GM19372 (cell line): Measurements from ENCODE around the gene FRY.

Experiments
- ATAC-seq: cut with Tn5 transposase; IDR thresholded peaks from one replicate; pipeline ENCODE4 v1.9.1; 2021; ENCODE audit warnings: mild to moderate bottlenecking, low read depth, moderate library complexity; ENCODE audit not compliant: unreplicated experiment

FRY gene

DNA sequence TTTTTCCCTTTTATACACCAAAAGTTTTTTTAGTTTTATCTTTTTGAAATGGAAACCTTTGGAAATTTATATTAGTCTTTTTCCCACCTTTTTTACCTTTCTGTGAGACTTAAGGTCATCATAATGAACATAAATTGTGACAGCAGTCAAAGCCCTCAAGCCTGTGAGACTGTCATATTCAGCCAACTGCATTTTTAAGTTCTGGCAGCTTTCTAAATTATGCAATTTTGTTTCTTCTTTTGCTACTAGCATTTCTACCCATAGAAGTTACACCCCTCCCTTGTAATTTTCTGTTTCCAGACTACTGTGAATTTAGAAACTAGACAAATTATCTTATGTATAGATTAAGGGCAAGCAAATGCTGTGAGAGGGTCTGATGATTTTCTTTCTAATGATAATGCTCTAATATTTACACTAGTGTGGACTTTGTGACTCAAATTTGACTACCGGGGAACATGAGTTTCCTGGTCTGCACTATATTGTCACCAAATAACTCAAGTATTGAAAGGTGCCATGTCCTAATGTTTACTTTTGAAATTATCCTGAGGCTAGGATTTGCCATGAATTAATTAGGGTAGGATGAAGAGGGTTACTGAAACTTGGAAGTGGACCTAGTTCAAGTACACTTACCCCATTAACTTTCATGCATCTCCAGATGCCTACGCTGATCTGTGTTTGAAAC lies 43.7 kb downstream of the FRY start:
- no peak for ATAC-seq

GRCh38 chr13:32079587-32079986 lies 48.0 kb downstream of the FRY start:
- no peak for ATAC-seq

DNA sequence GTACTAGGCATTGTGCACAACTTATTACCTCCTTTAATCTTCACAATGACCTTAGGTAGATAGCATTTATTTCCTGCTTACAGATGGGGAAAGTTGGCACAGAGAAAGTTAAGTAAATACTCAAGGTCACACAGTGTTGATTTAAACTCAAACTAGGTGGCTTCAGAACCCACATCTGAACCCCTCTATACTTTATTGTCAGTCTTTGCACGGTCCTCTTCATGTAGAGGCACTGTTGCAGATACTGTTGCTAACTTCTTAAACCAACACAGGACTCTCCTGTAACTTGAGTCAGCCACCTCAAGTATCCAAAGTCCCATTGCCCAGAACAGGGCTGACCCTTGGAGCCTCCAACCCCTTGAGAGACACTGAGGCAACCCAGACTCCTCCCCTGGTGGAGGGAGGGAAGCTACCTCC lies 48.8 kb downstream of the FRY start:
- no peak for ATAC-seq

- no peak for ATAC-seq
These were observed 50.0 kb downstream of the FRY start for GRCh38 chr13:32081591-32081990.

GRCh38 chr13:32086366-32086765 lies 54.8 kb downstream of the FRY start:
- ATAC-seq = no peak

DNA sequence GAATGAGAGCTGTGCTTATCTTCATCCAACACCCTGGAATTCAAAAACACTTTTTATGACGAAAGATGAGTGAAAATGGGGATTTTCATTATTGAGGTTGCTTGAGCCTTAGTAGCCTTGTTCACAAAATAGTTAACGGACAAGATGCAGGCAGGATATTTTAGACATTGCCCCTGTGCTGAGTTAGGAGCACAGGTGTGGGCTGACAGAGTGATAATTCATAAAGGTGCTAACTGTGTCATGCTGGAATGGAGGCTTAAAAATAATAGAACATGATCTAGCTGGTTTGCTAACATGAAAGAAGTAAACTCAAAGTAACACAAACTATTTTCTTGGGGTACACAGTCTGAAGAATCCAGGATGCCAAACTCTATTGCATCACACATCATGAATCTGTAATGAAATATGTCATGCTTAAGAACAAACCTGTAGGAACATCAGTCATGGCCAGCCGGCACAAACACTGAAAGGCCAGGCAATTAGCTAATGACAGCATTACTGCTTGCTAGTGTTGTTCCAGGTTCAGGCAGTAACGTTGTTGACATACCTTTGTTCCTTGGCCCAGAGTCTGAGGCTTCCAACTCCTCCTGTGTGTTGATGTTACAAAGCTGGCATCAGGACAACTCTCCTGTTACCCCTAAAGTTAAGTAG lies 55.3 kb downstream of the FRY start:
- ATAC-seq = no peak

- ATAC-seq = no peak
These were observed 56.6 kb downstream of the FRY start for GRCh38 chr13:32087955-32088747.

- ATAC-seq = no peak
These were observed 60.9 kb downstream of the FRY start for GRCh38 chr13:32092496-32092895.

GRCh38 chr13:32093006-32093405 lies 61.4 kb downstream of the FRY start:
- no peak for ATAC-seq

DNA sequence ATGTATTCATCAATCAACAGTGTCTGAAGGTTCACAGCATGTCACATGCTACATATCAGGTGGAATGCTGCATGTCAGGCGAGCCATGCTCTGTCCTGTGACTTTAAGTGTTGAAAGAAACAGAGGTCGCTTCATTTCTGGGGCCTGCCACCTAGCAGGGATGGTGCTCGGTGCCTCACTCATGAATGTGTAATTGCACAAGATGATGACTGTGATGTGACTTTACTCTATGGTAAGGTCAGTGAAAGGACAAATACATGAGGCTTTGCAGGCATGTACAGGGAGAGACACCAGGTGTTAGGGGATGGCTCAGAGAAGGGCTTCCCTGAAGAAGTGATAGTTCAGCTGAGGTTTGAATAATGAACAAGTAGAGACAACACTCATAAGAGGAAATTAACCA lies 66.7 kb downstream of the FRY start:
- ATAC-seq = no peak

DNA sequence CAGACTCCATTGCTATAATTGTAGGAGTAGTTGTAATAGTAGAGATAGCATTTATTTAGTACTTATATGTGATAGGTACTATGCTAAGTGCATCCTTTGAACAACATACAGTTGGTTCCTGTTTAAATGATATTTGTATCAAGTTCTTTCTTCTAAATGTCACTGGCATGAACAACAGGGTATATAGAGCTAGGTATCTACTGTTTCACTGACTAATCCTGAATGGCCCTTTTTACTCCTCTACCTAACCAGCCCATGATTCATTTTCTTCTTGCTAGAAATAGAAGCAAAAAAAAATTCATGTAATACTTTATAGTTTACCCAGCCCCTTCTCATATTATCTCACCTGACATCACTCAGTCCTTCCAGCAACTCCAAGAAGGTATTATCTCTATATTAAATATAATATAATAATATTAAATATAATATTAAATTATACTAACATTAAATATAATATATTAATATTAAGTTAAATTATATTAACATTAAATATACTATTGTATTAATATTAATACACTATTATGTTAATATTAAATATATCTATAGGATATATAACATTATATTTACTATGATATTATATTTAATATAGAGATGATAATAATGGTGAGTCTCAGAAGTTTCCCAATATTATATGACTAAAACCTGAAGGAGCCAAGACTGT lies 74.2 kb downstream of the FRY start:
- ATAC-seq = no peak

DNA sequence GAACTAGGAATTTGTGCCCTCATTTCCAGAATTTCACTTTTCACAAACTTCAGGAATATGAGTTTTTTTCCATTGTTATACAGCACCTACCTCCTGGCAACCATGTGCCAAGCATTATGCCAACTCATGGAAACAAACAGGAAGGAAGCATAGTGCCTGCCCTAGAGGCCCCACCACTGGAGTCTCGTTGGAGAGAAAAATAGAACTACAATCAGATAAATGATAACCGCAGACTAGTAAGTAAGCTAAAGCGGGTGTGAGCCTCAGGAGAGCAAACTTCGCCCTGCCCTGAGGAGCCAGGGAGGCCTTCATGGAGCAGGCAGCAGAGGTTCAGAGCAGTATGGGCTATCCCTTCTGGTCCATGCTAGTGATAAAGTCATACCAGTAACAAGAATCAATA lies 75.9 kb downstream of the FRY start:
- no peak for ATAC-seq

DNA sequence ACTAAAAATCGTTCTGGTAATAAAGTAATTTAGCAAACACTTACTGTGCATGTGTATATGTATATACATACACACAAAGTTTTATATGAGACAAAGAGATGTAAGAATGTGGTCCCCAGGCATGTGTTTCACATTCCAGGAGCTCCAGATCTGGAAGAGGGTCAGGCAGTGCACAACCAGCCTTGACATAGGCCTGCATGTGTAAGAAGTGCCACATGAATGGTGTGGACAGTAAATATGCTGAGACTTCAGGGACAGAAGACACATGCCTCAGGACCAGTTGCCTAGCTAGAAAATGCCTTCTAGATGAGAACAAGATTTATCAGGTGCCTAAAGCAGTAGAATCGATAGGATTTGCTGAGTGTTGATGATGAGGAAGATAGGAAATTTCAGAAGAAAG lies 76.4 kb downstream of the FRY start:
- ATAC-seq = no peak

DNA sequence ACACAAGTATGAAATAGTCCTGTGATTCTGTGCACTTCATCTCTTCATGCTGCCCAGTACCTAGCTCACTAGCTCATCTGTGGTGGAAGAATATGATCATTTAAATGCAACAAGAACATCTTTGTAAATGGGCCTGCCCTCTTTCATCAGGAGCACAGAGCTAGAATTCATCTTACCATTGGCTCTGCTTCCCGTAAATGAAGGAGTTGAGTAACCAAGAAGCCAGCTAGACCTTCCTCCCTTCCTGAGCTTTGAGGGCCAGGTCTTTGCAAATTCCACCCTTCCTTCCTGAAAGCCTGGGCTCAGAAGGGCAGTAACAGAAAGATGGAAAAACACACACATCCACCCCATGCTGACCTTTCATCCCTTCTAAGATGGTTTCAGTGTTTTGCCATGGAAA lies 82.0 kb downstream of the FRY start:
- ATAC-seq = no peak

DNA sequence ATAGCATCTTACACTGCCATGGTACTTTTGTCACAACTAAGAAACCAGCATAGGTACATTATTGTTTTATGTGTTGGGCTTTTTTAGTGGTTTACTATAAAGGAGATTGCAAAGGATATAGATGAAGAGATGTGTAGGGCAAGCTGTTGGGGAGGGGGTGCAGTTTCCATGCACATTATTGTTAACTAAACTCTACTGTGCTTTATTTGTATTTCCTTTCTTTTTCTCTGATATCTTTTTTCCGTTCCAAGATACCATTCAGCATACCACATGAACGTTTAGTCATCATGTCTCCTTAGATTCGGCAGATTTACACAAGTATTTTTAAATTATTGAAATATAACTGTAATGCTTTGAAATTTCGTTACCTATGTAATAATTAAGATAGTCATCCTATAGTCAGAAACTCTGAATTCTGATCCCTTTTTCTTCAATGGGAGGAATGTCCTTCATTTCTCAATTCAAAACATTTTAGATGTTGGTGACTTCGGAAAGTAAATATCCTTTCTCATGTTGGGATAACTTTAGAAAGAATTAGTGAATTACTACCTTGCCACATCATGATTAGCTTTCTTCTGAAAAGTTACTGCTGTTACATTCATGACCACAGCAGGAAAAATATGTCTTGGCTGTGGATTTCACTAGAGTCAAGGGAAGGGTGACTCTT lies 82.8 kb downstream of the FRY start:
- ATAC-seq = no peak

DNA sequence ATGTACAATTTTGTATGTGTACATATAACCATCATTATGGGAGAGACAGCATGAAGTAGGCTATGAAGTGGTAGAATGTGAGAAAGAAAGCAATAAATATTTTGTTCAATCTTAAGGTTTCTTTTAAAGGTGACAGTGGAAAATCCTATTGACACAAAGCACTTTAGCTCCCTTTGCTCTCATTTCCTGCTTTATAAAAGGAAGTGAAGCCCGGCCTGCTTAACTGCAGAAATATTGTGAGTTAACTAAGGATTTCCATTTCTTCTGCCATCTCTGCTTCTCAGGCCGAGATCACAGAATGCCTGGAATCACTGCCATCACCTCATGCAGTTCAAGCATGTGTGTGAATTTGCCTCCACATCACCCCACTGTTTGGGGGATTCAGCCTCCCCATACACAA lies 83.5 kb downstream of the FRY start:
- no peak for ATAC-seq

GRCh38 chr13:32116210-32116609 lies 84.6 kb downstream of the FRY start:
- no peak for ATAC-seq

DNA sequence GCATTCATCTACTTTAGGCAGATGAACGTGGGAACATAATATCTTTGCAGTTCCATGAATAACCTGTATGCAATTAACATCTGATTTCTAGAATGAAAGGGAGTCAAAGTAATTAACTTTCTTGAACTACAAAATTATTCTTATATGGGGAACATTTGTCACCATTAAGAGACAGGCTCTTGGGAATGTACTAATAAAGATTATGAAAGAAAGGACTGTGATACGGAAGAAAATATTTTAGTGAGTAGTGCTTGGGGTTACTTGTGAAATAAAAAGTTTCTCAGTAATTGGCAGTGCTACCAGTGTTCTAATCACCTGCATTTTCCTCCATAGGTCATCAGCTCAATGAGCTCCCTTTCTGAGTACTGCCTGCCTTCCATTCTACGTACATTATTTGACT lies 85.4 kb downstream of the FRY start:
- no peak for ATAC-seq

- ATAC-seq = no peak
These were observed 86.1 kb downstream of the FRY start for GRCh38 chr13:32117701-32118100.

DNA sequence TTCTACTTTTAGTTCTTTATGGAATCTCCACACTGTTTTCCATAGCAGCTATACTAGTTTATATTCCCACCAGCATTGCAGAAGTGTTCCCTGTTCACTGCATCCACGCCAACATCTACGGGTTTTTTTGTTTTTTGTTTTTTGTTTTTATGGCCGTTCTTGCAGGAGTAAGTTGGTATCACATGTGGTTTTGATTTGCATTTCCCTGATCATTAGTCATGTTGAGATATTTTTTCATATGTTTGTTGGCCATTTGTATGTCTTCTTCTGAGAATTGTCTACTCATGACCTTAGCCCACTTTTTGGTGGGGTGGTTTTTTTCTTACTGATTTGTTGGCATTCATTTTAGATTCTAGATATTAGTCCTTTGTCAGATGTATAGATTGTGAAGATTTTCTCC lies 89.7 kb downstream of the FRY start:
- ATAC-seq = no peak

- no peak for ATAC-seq
These were observed 93.2 kb downstream of the FRY start for GRCh38 chr13:32124743-32125142.
